HG02798 (cell line): Measurements from ENCODE around the gene FES.
"Not testable (repeated sequence)": the region's sequence is repeated elsewhere in the genome, so short reads cannot be mapped to it uniquely, and the experiment has no call there.

ENCODE experiments used
- ATAC-seq: cut with Tn5 transposase; IDR thresholded peaks from one replicate; pipeline ENCODE4 v1.9.1; 2021; ENCODE audit warnings: mild to moderate bottlenecking; ENCODE audit not compliant: unreplicated experiment, poor library complexity

Gene FES

DNA sequence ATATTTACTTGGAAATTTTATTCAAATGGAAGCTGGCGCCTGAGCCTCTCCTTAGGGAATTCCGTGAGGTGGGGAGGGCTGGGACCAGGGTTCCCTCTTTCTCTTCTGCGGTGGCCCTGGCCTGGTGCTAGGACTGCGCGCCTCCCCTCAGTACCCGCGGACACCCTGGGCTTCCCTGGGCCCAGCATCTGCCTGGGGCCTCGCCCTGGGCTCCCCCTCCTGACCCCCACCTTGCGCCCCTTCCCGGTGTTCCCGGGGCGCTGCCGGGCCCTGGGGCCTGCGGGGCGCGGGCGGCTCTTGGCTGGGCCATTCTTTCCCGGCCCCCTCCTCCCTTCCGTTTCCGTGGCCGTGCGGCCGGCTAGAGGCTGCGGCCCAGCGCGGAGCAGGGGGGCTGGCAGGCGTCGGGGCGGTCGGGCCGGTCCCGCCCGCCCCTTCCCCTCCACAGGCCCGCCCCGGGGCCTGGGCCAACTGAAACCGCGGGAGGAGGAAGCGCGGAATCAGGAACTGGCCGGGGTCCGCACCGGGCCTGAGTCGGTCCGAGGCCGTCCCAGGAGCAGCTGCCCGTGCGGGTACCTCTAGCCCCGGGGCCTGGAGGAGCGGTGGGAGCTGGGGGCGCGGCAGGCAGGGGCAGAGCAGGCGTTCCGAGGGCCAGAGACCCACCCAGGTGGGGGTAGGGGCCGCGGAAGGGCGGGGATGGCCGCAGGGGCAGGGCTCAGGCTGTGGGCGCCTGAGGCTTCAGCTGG is at the start of gene FES:
TSS of gene FES (plus strand) at position 529 of the 743 bp plus-strand sequence. CDS start 542 bp downstream, outside the sequence.
- no peak for ATAC-seq

- no peak for ATAC-seq
Measured at GRCh38 chr15:90834626-90835025, 49.7 kb upstream of the FES start.

GRCh38 chr15:90836296-90836871 is 47.9 kb upstream of the FES start:
- ATAC-seq, result no peak

DNA sequence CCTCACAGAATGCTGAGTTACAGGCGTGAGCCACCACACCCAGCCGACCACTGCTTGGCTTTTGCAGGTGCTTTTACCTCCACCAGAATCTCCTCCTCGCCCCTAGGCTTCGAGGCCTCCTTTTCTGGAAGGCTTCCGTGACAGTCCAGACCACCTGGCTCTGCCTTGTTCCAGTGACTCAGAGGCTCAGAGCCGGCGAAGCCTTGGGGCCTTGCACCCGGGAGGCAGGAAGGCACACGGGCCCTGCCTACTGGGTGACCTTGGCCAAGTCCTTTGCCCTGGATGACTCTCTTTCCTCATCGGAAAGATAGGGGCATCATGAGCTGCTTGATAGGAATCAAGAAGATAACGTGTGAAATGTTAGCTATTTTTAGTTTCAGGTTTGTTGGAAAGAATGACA is 47.2 kb upstream of the FES start:
- ATAC-seq, result no peak

DNA sequence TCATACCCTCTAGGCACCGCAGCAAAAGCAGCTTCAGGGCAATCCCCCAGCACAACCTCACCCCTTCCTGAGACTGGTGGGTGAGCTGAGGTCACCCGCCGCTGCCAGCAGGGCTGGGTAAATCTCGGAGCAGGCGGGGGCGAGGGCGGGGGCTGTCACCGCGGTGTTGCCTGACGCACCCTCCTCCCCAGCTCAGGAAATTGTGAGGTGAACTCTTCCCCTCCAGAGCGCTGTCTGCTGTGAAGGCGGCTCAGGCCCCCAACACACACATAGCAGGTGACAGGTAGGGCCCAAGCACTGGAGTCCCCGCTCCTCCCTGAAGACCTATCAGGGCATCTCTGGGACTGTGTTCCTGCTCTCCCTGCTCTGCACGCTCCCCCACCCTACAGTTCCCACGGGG is 46.2 kb upstream of the FES start:
- ATAC-seq, result no peak

DNA sequence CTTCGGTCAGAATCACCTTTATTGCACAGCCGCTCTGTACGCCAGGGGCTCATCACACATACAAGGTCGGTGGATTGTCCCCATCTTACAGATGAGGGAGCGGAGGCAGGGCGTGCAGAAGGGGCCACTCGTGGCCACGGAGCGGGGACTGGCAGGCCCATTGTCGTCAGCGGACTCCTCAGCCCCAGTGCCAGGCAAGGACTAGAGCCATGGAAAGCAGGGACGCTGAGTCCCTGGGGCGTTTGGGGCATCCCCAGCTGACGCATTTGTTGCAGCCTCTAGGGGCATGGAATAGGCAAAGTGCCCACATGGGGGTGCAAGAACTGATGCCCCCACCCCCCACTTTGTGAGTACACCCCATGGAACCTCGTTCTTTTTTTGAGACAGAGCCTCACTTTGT is 45.8 kb upstream of the FES start:
- ATAC-seq, result no peak

- peak; percentile 83 for ATAC-seq
Measured at GRCh38 chr15:90839187-90840071, 44.9 kb upstream of the FES start.

DNA sequence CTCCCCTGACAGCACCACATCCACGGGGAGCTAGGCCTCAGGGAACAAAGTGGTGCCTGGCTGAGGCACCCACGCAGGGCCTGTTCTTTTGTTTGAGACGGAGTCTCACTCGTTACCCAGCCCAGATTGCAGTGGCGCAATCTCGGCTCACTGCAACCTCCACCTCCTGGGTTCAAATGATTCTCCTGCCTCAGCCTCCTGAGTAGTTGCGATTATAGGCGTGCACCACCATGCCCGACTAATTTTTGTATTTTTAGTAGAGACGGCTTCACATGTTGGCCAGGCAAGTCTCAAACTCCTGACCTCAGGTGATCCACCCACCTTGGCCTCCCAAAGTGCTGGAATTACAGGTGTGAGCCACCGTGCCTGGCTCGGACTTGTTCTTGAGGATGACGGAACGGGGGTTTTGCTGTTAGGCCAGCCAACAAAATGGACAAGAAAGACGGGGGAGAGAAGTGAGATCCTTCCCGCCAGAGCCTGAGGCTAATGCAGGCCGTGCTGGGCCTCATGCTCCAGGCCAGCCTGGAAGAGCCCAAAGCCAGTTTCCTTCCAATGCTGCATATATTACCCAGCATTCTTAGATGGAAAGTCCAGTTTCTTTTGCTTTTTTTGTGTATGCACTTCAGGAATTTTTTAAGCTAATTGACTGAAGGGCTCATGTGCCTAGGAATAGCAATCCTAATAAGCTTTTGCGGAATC is 44.0 kb upstream of the FES start:
- ATAC-seq, result no peak

DNA sequence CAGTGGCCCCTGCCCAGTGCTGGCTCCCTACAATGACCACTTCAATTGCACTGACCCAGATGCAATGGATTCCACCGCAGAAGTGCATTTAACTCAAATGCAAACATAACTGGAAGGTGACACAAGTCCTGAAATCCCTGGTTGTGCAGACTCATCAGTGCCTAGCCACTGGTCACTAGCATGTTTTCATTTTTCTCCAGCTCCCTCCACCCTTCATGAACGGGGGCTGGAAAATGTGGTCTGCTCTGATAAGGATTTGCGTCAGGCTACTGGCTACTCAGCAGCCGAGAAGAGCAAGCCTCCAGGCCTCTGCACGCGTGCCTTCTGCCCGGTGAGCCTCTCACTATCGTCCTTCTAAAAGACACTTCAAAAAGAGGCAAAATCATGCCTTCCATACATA is 43.4 kb upstream of the FES start:
- ATAC-seq, result no peak

GRCh38 chr15:90844696-90845095 is 39.6 kb upstream of the FES start:
- ATAC-seq, result no peak

- ATAC-seq, result peak; percentile 82
Measured at GRCh38 chr15:90845201-90845949, 38.9 kb upstream of the FES start.

- ATAC-seq, result not testable (repeated sequence)
Measured at GRCh38 chr15:90849424-90849823, 34.9 kb upstream of the FES start.

- no peak for ATAC-seq
Measured at GRCh38 chr15:90851114-90851513, 33.2 kb upstream of the FES start.

- ATAC-seq, result no peak
Measured at GRCh38 chr15:90851940-90852339, 32.4 kb upstream of the FES start.

DNA sequence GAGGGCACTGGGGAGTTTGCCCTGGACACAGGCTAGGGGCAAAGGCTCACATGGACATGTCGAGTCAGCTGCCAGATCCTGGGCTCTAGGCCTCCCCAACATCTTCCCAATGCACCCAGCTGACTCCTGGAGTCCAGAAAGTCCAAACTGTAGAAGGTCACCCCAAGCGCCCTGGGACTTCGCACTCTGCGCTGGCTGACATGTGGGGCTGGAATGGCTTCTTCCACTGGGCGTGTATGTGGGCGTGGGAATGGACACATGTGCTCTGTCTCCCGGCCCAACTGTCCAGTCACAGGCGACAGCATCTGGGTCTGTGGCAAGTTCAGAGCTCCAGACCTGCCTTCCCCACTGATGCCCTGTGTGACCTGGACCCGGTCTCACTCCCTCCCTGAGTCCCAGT is 29.2 kb upstream of the FES start:
- no peak for ATAC-seq

- ATAC-seq, result no peak
Measured at GRCh38 chr15:90857337-90857736, 27.0 kb upstream of the FES start.

DNA sequence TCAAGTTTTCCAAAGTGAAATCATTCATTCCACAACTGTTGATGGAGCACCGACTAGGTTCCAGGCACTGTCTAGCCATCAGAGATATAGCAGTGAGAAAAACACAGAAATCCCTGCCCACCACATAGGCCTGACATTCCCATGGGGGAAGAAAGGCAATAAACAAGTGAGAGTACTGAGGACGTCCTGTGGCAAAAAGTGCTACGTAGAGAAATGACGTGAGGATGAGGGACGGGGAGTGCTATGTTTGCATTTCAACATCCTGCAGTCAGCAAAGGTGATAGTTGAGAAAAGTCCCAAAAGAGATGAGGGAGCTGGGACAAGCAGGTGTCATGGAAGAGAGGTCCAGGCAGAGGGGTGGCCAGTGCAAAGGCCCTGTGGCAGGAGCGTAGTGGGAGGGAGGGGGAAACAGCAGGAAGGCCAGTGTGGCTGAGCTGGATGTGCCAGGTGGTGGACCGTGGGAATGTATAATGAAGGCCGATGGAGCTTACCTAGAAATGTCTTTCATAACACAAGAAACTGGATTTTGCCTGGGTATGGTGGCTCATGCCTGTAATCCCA is 26.3 kb upstream of the FES start:
- no peak for ATAC-seq

GRCh38 chr15:90859234-90860131 is 24.8 kb upstream of the FES start:
- ATAC-seq, result no peak

GRCh38 chr15:90860450-90860849 is 23.9 kb upstream of the FES start:
- ATAC-seq, result no peak
